ENCODE measurements around the gene ASB5. TPM values are rescaled to one million over a fixed set of nuclear protein-coding genes. Genes with fewer than 3 reads are reported as not detected.

The ASB5 gene
- polyA plus RNA-seq, 1 donor (not counting 4 experiments of a cell fraction or from before 2014, with no cell fraction given) = not detected

DNA sequence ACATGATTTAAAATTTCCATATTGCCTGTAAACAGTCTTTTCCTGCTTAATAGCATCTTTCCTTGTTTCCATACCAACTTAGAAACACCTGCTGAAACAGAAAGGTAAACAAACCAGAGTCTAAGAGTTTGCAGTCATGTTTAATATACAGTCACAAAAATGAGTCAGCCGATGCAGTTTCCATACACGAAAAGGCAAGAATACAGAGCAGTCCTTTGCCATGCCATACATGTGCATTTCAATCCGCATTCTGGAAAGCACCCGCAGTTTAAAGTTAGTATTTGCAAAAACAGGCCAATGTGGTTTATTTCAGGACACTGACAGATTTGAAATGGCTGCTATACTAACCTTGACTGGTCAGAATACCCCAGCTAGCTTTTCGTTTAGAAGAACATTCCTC lies 32.1 kb downstream of the ASB5 start:
- H3K27ac ChIP-seq (ENCODE audit: control insufficient read depth, insufficient read depth, low read length) = no peak overlapping the region
- H3K79me2 ChIP-seq (ENCODE audit: control insufficient read depth, insufficient read depth, low read length) = no peaks in the 10 kb centered on the region
- DNase-seq (ENCODE audit: low read depth, low spot score) (no peak), FAIRE-seq (no peak)
- H3K4me2 ChIP-seq (ENCODE audit: control insufficient read depth, extremely low read depth, insufficient read depth, low read depth, low read length) = no peak overlapping the region
- dilution Hi-C loops (cut with MboI; ENCODE audit: extremely low pct_ligation_motif_present, low sequenced_read_pairs) = no loop called here
- no peaks in the 10 kb centered on the region for H3K36me3 ChIP-seq (ENCODE audit: control insufficient read depth in 2 of 2, extremely low read depth in 1 of 2, insufficient read depth in 2 of 2, low read length in 2 of 2)
- no peak overlapping the region for H3K9ac ChIP-seq (ENCODE audit: control insufficient read depth, extremely low read depth, insufficient read depth, low read length)
- TF ChIP-seq EZH2 (IDR thresholded peaks at IDR 0.05; ENCODE audit: low read length) (no peak), CTCF (optimal IDR thresholded peaks at IDR 0.05 in 1 of 3, IDR thresholded peaks at IDR 0.05 in 1 of 3, conservative IDR thresholded peaks at IDR 0.05 in 1 of 3; ENCODE audit: extremely low read depth in 1 of 3, insufficient read depth in 2 of 3, low read length in 3 of 3) (no peak)
- no peaks in the 10 kb centered on the region for H4K20me1 ChIP-seq (ENCODE audit: control insufficient read depth, extremely low read depth, insufficient read depth, low read length)
- H3K9me3 ChIP-seq (ENCODE audit: control insufficient read depth, low read depth, low read length) = no peaks in the 10 kb centered on the region
- no peaks in the 10 kb centered on the region for H3K4me1 ChIP-seq (ENCODE audit: control insufficient read depth, extremely low read depth, insufficient read depth, low read length)
- H3K9me1 ChIP-seq (ENCODE audit: control insufficient read depth, extremely low read depth, insufficient read depth, low read length) = no peaks in the 10 kb centered on the region
- no peak overlapping the region for H3K4me3 ChIP-seq (ENCODE audit: control insufficient read depth in 2 of 3, extremely low read depth in 1 of 3, insufficient read depth in 2 of 3, low read depth in 1 of 3, low read length in 3 of 3)
- H3K27me3 ChIP-seq (ENCODE audit: control insufficient read depth, extremely low read depth, insufficient read depth, low read length) = no peaks in the 10 kb centered on the region
- no peak overlapping the region for H2AFZ ChIP-seq (ENCODE audit: control insufficient read depth, low read length)

- H3K9ac ChIP-seq (ENCODE audit: control insufficient read depth, extremely low read depth, insufficient read depth, low read length) = no peak overlapping the region
- no peaks in the 10 kb centered on the region for H3K4me1 ChIP-seq (ENCODE audit: control insufficient read depth, extremely low read depth, insufficient read depth, low read length)
- dilution Hi-C loops (cut with MboI; ENCODE audit: extremely low pct_ligation_motif_present, low sequenced_read_pairs) = no loop called here
- no peak overlapping the region for H3K4me3 ChIP-seq (ENCODE audit: control insufficient read depth in 2 of 3, extremely low read depth in 1 of 3, insufficient read depth in 2 of 3, low read depth in 1 of 3, low read length in 3 of 3)
- H3K27ac ChIP-seq (ENCODE audit: control insufficient read depth, insufficient read depth, low read length) = no peak overlapping the region
- no peaks in the 10 kb centered on the region for H3K79me2 ChIP-seq (ENCODE audit: control insufficient read depth, insufficient read depth, low read length)
- no peaks in the 10 kb centered on the region for H4K20me1 ChIP-seq (ENCODE audit: control insufficient read depth, extremely low read depth, insufficient read depth, low read length)
- H3K36me3 ChIP-seq (ENCODE audit: control insufficient read depth in 2 of 2, extremely low read depth in 1 of 2, insufficient read depth in 2 of 2, low read length in 2 of 2) = no peaks in the 10 kb centered on the region
- no peak overlapping the region for H2AFZ ChIP-seq (ENCODE audit: control insufficient read depth, low read length)
- H3K27me3 ChIP-seq (ENCODE audit: control insufficient read depth, extremely low read depth, insufficient read depth, low read length) = no peaks in the 10 kb centered on the region
- H3K4me2 ChIP-seq (ENCODE audit: control insufficient read depth, extremely low read depth, insufficient read depth, low read depth, low read length) = no peak overlapping the region
- TF ChIP-seq CTCF (optimal IDR thresholded peaks at IDR 0.05 in 1 of 3, IDR thresholded peaks at IDR 0.05 in 1 of 3, conservative IDR thresholded peaks at IDR 0.05 in 1 of 3; ENCODE audit: extremely low read depth in 1 of 3, insufficient read depth in 2 of 3, low read length in 3 of 3) (no peak), EZH2 (IDR thresholded peaks at IDR 0.05; ENCODE audit: low read length) (no peak)
- H3K9me1 ChIP-seq (ENCODE audit: control insufficient read depth, extremely low read depth, insufficient read depth, low read length) = no peaks in the 10 kb centered on the region
- FAIRE-seq (no peak), DNase-seq (ENCODE audit: low read depth, low spot score) (no peak)
- H3K9me3 ChIP-seq (ENCODE audit: control insufficient read depth, low read depth, low read length) = no peaks in the 10 kb centered on the region
Measured at GRCh38 chr4:176230836-176231235, 38.2 kb downstream of the ASB5 start.

All from keratinocyte (primary cell).